ENCODE data around the gene MAPK7.

- TF ChIP-seq, protein P1, sequence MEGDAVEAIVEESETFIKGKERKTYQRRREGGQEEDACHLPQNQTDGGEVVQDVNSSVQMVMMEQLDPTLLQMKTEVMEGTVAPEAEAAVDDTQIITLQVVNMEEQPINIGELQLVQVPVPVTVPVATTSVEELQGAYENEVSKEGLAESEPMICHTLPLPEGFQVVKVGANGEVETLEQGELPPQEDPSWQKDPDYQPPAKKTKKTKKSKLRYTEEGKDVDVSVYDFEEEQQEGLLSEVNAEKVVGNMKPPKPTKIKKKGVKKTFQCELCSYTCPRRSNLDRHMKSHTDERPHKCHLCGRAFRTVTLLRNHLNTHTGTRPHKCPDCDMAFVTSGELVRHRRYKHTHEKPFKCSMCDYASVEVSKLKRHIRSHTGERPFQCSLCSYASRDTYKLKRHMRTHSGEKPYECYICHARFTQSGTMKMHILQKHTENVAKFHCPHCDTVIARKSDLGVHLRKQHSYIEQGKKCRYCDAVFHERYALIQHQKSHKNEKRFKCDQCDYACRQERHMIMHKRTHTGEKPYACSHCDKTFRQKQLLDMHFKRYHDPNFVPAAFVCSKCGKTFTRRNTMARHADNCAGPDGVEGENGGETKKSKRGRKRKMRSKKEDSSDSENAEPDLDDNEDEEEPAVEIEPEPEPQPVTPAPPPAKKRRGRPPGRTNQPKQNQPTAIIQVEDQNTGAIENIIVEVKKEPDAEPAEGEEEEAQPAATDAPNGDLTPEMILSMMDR (conservative IDR thresholded peaks at IDR 0.05 in 1 of 2, IDR thresholded peaks at IDR 0.05 in 1 of 2; ENCODE audit: low read depth in 1 of 2, low read length in 2 of 2) = no peak
- TF ChIP-seq EZH2 (IDR thresholded peaks at IDR 0.05; ENCODE audit: low read length, missing control alignments) = no peak
Measured at GRCh38 chr17:19333132-19333440, 45.2 kb upstream of the MAPK7 start.

Data from fibroblast of lung (primary cell).